Heart left ventricle (tissue), 16 donors: ENCODE measurements around the gene CRYBG2. TPM values are rescaled to one million over a fixed set of nuclear protein-coding genes. Genes with fewer than 3 reads are reported as not detected.

Source experiments
- ATAC-seq, 4 donors: fragments of 200-7000 bp; cut with Tn5 transposase; one replicate each; pipeline ENCODE4 v1.9.1; 2020 to 2022; ENCODE audit warnings: moderate library complexity in 4 of 4, mild to moderate bottlenecking in 3 of 4, moderate number of reproducible peaks in 1 of 4
- DNase-seq, 5 donors: peaks; one replicate each; pipeline ENCODE4 v3.0.0-alpha.2; 2020
- H3K27ac ChIP-seq, 12 donors: fragments of 200-600 bp; sonication (generic) in 4 of 12; one replicate each; pipeline versions ENCODE4 v1.5.0 to v1.8.0; 2016 to 2022; ENCODE audit warnings: mild to moderate bottlenecking in 2 of 12
- H3K27me3 ChIP-seq, 9 donors: fragments of 200-600 bp; sonication (generic) in 2 of 9; one replicate each; pipeline versions ENCODE4 v1.5.1 to v1.8.0; 2016 to 2022; ENCODE audit warnings: mild to moderate bottlenecking in 3 of 9
- H3K36me3 ChIP-seq, 9 donors: fragments of 200-600 bp; sonication (generic) in 2 of 9; one replicate each; pipeline versions ENCODE4 v1.5.0 to v1.8.0; 2018 to 2022; ENCODE audit warnings: mild to moderate bottlenecking in 2 of 9
- H3K4me1 ChIP-seq, 12 donors: fragments of 200-600 bp; sonication (generic) in 4 of 12; one replicate each; pipeline versions ENCODE4 v1.5.0 to v1.8.0; 2016 to 2022; ENCODE audit warnings: mild to moderate bottlenecking in 3 of 12
- H3K4me3 ChIP-seq, 12 donors: fragments of 200-600 bp; sonication (generic) in 4 of 12; one replicate each; pipeline versions ENCODE4 v1.5.0 to v1.8.0; 2017 to 2022; ENCODE audit warnings: mild to moderate bottlenecking in 9 of 12, moderate library complexity in 4 of 12
- H3K9me3 ChIP-seq, 12 donors: fragments of 200-600 bp; sonication (generic) in 4 of 12; one replicate each; pipeline versions ENCODE4 v1.5.0 to v1.8.0; 2016 to 2022; ENCODE audit warnings: mild to moderate bottlenecking in 1 of 12
- CTCF ChIP-seq, 12 donors: fragments of 200-600 bp; sonication (generic) in 4 of 12; IDR thresholded peaks; one replicate each; pipeline versions ENCODE4 v1.5.0 to v1.8.0; 2018 to 2022; ENCODE audit warnings: antibody characterized with exemption in 12 of 12, mild to moderate bottlenecking in 5 of 12
- POLR2A ChIP-seq, 2 donors: fragments of 450-650 bp; IDR thresholded peaks; one replicate each; pipeline ENCODE4 v1.6.1; 2017; ENCODE audit warnings: antibody characterized with exemption in 2 of 2, mild to moderate bottlenecking in 2 of 2, moderate library complexity in 2 of 2
- WGBS, 4 donors: extraction: QIAGEN DNeasy Blood & Tissue Kit in 2 of 4; methylation state at CpG; one replicate each; pipeline versions ENCODE4 v1.1.5 to v1.1.7; 2013 to 2018; 5-methylcytosine and 5-hydroxymethylcytosine counted together
- intact Hi-C, 10 donors: fragments of 100-400 bp; cut with DNase I; formaldehyde crosslinking; loops; one replicate each; pipeline versions ENCODE4 v1.11.1 to v1.14.2; 2022
- polyA plus RNA-seq, 2 donors: library from polyadenylated mRNA; stranded (reverse); fragments of 200-250 nt; gene quantifications; one replicate each; pipeline ENCODE4 v1.2.3, GENCODE V29; 2013
- total RNA-seq, 9 donors: library from RNA; depleted of rRNA in 2 of 9; stranded (reverse); fragments of >200 nt in 2 of 9; fragmentation: NEBNext Ultra II Directional in 3 of 9; extraction: Animal tissue kit (Norgen Biotek cat#: 25700) in 3 of 9; gene quantifications; one replicate each; pipeline versions ENCODE4 v1.1.0 to v1.2.4, GENCODE V29; 2016 to 2023
- donor health status: ischemic (EF 13 %, LVEDD 7.1; RV severe dilation, severe dysfunction).
- donor health status: healthy with polysubstance abuse.
- donor health status: DM: no; HTN: yes; CAD: no.
- donor health status: DM: no; HTN: no; CAD: no.
- donor health status: ischemic (EF 25% LVEDD 6.9; RV normal size, moderate dysfunction).
- donor health status: ischemic (EF 25% LVEDD 5.7; RV mildly dilated, moderate dysfunction).
- donor health status: healthy.
- donor health status: DM: yes; HTN: yes; CAD: no.
- donor health status: ischemic (EF 35%, LVEDD 5.7; RV mildly dilated, moderate dysfunction).
- donor health status: nonischemic (EF 11% LVEDD 7.7; RV severe dilation, severe dysfunction).
- donor health status: DM: yes; HTN: yes; CAD: no.
- donor health status: PGD.
- donor health status: ischemic (EF 29% LVEDD 5.4; RV normal size, mild dysfunction).
- donor health status: nonischemic (EF 23%, LVEDD 6.1; RV moderate dilation, normal function).

The CRYBG2 gene
- total and polyA plus RNA-seq, 11 donors = 0.25 to 0.45 TPM; not detected in 9

DNA sequence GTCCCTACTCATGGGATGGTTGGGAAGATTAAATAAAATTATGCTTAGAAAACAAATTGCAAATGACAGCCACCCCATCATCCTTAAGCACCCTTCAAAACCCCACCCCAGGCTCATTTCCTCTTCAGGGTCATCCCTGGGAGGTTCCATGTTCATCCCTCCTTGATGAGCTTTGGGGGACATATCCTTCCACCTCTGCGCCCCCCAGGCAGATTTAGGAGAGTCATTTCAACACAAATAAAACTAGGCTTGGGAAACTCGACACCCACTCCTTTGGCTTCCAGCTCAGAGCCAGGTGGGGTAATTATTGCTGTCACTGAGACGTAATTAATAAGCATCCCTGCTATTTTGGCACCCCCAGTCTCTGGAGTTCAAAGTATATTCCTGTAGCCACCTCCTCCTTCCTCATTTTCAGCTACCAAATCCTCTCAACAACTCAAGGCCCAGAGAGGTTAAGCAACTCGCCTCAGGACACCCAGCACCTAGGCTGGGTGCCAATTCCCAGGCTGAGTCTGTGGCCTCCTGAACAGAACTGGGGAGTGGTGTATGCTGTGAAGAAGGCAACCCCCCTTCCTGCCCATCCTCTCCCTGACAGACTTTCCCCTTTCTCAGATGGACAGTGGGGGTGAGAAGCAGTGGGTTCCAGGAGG is 595 bp downstream of the CRYBG2 start:
- no peak for TF ChIP-seq POLR2A (IDR thresholded peaks at IDR 0.05)
- Histone ChIP-seq H3K9me3 (no peaks in the 10 kb centered on the region), H3K4me1 (peaks cover 0 to 6% (median 0%) of the 10 kb centered on the region in 12 donors), H3K27ac (no peak overlapping the region), H3K4me3 (no peak overlapping the region), H3K36me3 (no peaks in the 10 kb centered on the region), H3K27me3 (peaks cover 0 to 35% (median 3%) of the 10 kb centered on the region in 9 donors)
- intact Hi-C loops = no loop called here
- ATAC-seq = no peak
- 89 to 94% (median 93%) methylated on average over 4 of the region's 4 CpGs for WGBS, 4 donors
- no peak for DNase-seq

GRCh38 chr1:26352338-26352679 is 1.6 kb downstream of the CRYBG2 start:
- Histone ChIP-seq H3K36me3 (no peaks in the 10 kb centered on the region), H3K27ac (no peak overlapping the region), H3K4me1 (peaks cover 0 to 6% (median 0%) of the 10 kb centered on the region in 12 donors), H3K9me3 (no peaks in the 10 kb centered on the region), H3K27me3 (peaks cover 0 to 27% (median 0%) of the 10 kb centered on the region in 9 donors), H3K4me3 (no peak overlapping the region)
- no peak for ATAC-seq
- intact Hi-C loops = no loop called here
- 87 to 94% (median 89%) methylated on average over 5 of the region's 5 CpGs for whole genome bisulfite sequencing, 4 donors
- DNase-seq = no peak
- no peak for TF ChIP-seq CTCF (IDR thresholded peaks at IDR 0.05)
- no peak for TF ChIP-seq POLR2A (IDR thresholded peaks at IDR 0.05)

- ATAC-seq (no peak), DNase-seq (no peak)
- H3K9me3 ChIP-seq = no peaks in the 10 kb centered on the region
- WGBS, 4 donors = 78 to 86% (median 82%) methylated on average over 12 of the region's 12 CpGs
- H3K4me3 ChIP-seq = no peak overlapping the region
- peaks cover 0 to 6% (median 0%) of the 10 kb centered on the region in 12 donors for H3K4me1 ChIP-seq
- intact Hi-C loops = no loop called here
- TF ChIP-seq CTCF (IDR thresholded peaks at IDR 0.05) = no peak
- TF ChIP-seq POLR2A (IDR thresholded peaks at IDR 0.05) = no peak
- peaks cover 0 to 27% (median 0%) of the 10 kb centered on the region in 9 donors for H3K27me3 ChIP-seq
- no peak overlapping the region for H3K27ac ChIP-seq
- H3K36me3 ChIP-seq = no peaks in the 10 kb centered on the region
Measured at GRCh38 chr1:26351590-26352337, 2.2 kb downstream of the CRYBG2 start.

DNA sequence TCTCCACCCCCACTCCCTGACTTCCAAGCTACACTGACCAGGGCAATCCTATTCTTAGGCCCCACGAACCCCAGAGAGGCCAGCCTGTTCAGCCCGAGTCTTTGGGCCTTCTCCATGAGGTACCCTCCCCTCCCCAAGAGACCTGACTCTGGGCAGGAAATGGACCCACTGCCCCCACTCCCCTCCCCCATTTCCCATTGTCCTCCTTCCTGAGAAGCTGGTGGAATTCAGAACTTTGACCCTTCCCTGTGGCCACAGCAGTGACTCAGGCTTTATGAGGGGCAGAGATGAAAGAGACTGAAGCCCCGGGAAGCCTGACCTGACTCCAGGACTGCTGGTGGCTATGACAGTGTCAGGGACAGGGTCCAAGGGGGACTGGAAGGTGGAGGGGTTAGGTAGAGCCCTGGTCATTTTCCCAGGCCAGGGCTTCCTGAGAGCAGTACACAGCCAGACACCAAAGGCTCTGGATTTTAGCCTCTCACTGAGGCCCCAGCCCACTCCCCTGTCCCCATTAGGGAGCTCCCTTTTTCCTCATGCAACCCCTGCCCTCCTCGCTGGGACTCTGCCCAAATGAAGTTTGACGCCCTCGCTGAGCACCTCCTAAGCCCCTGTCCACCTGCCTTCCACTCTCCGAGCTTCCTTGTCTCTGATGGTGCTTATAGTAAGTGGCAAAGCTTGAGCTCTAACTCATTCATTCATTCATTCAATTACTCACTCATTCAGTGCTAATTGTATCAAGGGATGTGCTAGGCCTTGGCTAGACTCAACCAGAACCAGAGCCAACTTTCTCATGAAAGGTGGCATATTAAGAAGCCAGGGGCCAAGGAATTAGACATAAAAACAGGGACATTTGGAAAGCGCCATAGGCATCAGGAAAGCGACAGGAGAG is 3.0 kb downstream of the CRYBG2 start:
- 77 to 83% (median 79%) methylated on average over 9 of the region's 9 CpGs for WGBS, 4 donors
- no peak overlapping the region for H3K4me3 ChIP-seq
- no peak for DNase-seq

More for the DNA sequence above, 3.0 kb downstream of the CRYBG2 start:
- intact Hi-C loops = no loop called here
- Histone ChIP-seq H3K27ac (no peak overlapping the region), H3K4me1 (peaks cover 0 to 6% (median 0%) of the 10 kb centered on the region in 12 donors), H3K27me3 (peaks cover 0 to 19% (median 0%) of the 10 kb centered on the region in 9 donors), H3K9me3 (no peaks in the 10 kb centered on the region), H3K36me3 (no peaks in the 10 kb centered on the region)
- no peak for TF ChIP-seq POLR2A (IDR thresholded peaks at IDR 0.05)
- TF ChIP-seq CTCF (IDR thresholded peaks at IDR 0.05) = no peak
- ATAC-seq = peak in 1 of 4 donors; percentile 9
